ENCODE data around the gene CUL4A.
A peak's percentile ranks its signal among the peaks of the same experiment; 100 is the strongest.

CUL4A gene

GRCh38 chr13:113273851-113274590, 64.6 kb downstream of the CUL4A start:
- Histone ChIP-seq H3F3A (ENCODE audit: control insufficient read depth, insufficient read depth) (no peaks in the 10 kb centered on the region), H4K20me1 (ENCODE audit: control insufficient read depth, insufficient read depth, low read depth, low read length) (no peaks in the 10 kb centered on the region), H3K4me3 (ENCODE audit: low read length) (no peak overlapping the region), H3K27me3 (ENCODE audit: control insufficient read depth, low read length) (no peaks in the 10 kb centered on the region), H3K9me2 (replicated peaks; ENCODE audit: control insufficient read depth, low read length) (no peaks in the 10 kb centered on the region), H3K36me3 (ENCODE audit: control insufficient read depth, low read length) (no peaks in the 10 kb centered on the region), H3K79me2 (ENCODE audit: control insufficient read depth, low read length) (no peaks in the 10 kb centered on the region), H3K4me2 (ENCODE audit: low read length) (no peak overlapping the region), H3K9me3 (ENCODE audit: control insufficient read depth, insufficient read depth, low read length) (no peaks in the 10 kb centered on the region), H3K4me1 (ENCODE audit: control insufficient read depth, low read length) (peaks cover 5% of the 10 kb centered on the region), H3K27ac (ENCODE audit: low read depth, low read length) (no peak overlapping the region)
- no peak for TF ChIP-seq CTCF (IDR thresholded peaks at IDR 0.05; ENCODE audit: low read depth, low read length, poor library complexity, severe bottlenecking)
- TF ChIP-seq EZH2phosphoT487 (IDR thresholded peaks at IDR 0.05; ENCODE audit: borderline replicate concordance, low read length), result no peak

GRCh38 chr13:113274721-113275120, 65.3 kb downstream of the CUL4A start:
- H3K9me2 ChIP-seq (replicated peaks; ENCODE audit: control insufficient read depth, low read length), result no peaks in the 10 kb centered on the region
- no peak overlapping the region for H3K4me3 ChIP-seq (ENCODE audit: low read length)
- H4K20me1 ChIP-seq (ENCODE audit: control insufficient read depth, insufficient read depth, low read depth, low read length), result no peaks in the 10 kb centered on the region
- H3K27ac ChIP-seq (ENCODE audit: low read depth, low read length), result no peak overlapping the region
- H3K9me3 ChIP-seq (ENCODE audit: control insufficient read depth, insufficient read depth, low read length), result no peaks in the 10 kb centered on the region
- no peaks in the 10 kb centered on the region for H3K27me3 ChIP-seq (ENCODE audit: control insufficient read depth, low read length)
- H3K79me2 ChIP-seq (ENCODE audit: control insufficient read depth, low read length), result no peaks in the 10 kb centered on the region
- H3K4me2 ChIP-seq (ENCODE audit: low read length), result no peak overlapping the region
- no peaks in the 10 kb centered on the region for H3K36me3 ChIP-seq (ENCODE audit: control insufficient read depth, low read length)
- H3F3A ChIP-seq (ENCODE audit: control insufficient read depth, insufficient read depth), result no peaks in the 10 kb centered on the region
- TF ChIP-seq EZH2phosphoT487 (IDR thresholded peaks at IDR 0.05; ENCODE audit: borderline replicate concordance, low read length) (no peak), CTCF (IDR thresholded peaks at IDR 0.05; ENCODE audit: low read depth, low read length, poor library complexity, severe bottlenecking) (no peak)
- H3K4me1 ChIP-seq (ENCODE audit: control insufficient read depth, low read length), result peaks cover 5% of the 10 kb centered on the region

- Histone ChIP-seq H3K27ac (ENCODE audit: low read depth, low read length) (no peak overlapping the region), H3K79me2 (ENCODE audit: control insufficient read depth, low read length) (no peaks in the 10 kb centered on the region), H4K20me1 (ENCODE audit: control insufficient read depth, insufficient read depth, low read depth, low read length) (no peaks in the 10 kb centered on the region), H3K4me3 (ENCODE audit: low read length) (no peak overlapping the region), H3K36me3 (ENCODE audit: control insufficient read depth, low read length) (no peaks in the 10 kb centered on the region), H3F3A (ENCODE audit: control insufficient read depth, insufficient read depth) (no peaks in the 10 kb centered on the region), H3K4me1 (ENCODE audit: control insufficient read depth, low read length) (peaks cover 5% of the 10 kb centered on the region), H3K9me3 (ENCODE audit: control insufficient read depth, insufficient read depth, low read length) (no peaks in the 10 kb centered on the region), H3K9me2 (replicated peaks; ENCODE audit: control insufficient read depth, low read length) (no peaks in the 10 kb centered on the region), H3K27me3 (ENCODE audit: control insufficient read depth, low read length) (no peaks in the 10 kb centered on the region), H3K4me2 (ENCODE audit: low read length) (0 out of 2 replicates have a peak overlapping the region, but pooled peaks have one; percentile 35)
- TF ChIP-seq CTCF (IDR thresholded peaks at IDR 0.05; ENCODE audit: low read depth, low read length, poor library complexity, severe bottlenecking), result peak; percentile 67
- no peak for TF ChIP-seq EZH2phosphoT487 (IDR thresholded peaks at IDR 0.05; ENCODE audit: borderline replicate concordance, low read length)
These were observed 66.0 kb downstream of the CUL4A start for GRCh38 chr13:113275387-113275786.
